NCI-H526 (cell line): ENCODE results near the gene PLGLB2.
"Not testable (repeated sequence)": the region's sequence is repeated elsewhere in the genome, so short reads cannot be mapped to it uniquely, and the experiment has no call there.

Experiments used
- DNase-seq, 2 experiments: peaks; one replicate each; lab custom pipeline; 2025; lab: John Stamatoyannopoulos, UW

Gene PLGLB2

DNA sequence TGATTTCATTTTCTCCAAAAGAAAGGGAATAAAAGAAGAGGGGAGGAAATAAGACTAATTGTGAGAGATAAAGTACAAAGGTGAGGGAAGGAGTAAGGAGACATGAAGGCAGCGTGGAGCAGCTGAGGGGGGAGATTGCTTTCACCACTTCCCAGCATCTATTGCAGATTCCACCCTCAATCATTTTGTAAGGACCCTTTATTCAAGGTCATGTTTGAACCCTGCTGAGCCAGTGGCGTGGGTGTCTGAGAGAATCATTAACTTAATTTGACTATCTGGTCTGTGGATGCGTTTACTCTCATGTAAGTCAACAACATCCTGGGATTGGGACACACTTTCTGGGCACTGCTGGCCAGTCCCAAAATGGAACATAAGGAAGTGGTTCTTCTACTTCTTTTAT is at the start of gene PLGLB2:
PLGLB2 (plus strand) TSS at position 297 of the 400 bp plus-strand sequence; CDS start at position 364, 67 bp downstream.
- not testable (repeated sequence) for DNase-seq

DNA sequence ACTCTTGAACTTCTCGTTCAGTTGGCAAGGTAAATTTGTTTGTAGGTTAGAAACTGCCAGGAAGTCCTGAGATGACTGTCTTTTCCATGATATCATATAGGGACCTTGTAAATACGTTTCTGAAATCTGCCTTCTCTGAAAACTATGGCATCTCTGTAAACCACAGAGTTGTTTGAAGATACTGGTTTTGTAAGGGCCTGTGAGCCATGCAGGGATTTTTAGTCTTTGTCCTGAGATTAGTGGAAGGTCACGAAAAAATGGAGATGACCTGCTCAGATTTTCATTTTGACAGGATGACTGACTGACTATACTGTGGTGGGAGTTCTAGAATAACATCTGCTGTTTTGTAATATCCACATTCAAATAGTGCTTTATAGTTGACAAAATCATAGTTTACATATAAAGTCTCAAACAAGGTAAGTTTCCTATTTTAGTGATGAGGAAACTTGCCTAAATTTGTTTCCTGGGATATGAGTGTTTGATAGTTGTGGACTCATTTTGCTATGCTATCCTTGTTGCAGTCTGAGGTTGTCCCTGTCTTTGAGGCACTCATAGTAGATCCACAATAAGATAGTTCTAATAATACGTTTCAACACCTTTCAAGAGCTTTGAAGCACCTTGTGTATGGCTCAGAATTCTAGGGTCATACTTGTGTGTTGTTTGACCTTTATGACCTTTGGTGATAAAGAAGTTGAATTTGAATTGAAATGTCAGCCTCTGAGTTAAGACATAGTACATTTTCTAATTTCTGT is 43.1 kb upstream of the PLGLB2 start:
- DNase-seq: not testable (repeated sequence)

DNA sequence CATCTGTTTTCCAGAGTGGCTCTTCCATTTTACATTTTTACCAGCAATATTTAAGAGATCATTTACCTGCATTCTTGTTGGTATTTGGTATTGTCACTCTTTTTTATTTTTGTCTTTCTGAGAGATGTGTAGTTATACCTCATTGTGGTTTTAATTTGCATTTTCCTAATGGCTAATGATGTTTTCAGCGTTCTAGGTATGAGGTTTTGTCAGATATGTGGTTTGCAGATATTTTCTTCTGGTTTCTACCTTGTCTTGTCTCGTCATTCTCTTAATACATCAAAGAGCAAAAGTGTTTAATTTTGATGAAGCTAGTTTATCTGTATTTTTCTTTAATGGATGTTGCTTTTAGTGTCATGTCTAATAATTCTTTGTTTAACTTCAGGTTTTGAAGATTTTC is 39.5 kb upstream of the PLGLB2 start:
- not testable (repeated sequence) for DNase-seq

DNA sequence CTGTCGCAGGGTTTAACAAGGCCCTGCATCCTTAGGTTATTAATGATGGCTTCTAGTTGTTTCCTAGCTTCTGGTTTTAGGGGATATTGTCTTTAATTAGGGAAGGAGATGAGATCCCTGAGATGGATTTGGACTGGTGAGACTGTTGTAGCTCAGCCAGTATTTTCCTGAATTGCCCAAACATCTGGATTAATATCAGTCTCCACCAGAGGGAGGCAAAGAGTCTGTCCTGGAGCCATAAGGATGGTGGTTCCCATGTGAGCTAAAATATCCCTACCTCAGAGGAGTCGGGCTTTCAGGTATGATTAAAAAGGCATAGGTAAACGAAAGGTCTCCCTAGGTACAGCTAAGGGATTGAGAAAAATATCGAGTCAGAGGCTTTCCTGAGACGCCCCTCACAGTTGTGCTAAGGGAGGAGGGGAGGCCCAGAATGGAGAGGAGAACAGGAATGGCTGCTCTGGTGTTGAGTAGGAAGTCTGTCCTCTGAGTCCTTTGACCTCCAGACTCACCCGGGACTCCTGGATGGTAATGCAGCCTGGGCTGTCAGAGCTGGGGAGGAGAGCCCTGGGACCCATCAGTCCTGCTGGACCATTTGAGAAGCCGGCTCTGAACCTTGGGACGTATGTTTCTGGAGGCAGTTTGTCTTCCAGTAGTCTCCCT is 19.8 kb upstream of the PLGLB2 start:
- not testable (repeated sequence) for DNase-seq

DNA sequence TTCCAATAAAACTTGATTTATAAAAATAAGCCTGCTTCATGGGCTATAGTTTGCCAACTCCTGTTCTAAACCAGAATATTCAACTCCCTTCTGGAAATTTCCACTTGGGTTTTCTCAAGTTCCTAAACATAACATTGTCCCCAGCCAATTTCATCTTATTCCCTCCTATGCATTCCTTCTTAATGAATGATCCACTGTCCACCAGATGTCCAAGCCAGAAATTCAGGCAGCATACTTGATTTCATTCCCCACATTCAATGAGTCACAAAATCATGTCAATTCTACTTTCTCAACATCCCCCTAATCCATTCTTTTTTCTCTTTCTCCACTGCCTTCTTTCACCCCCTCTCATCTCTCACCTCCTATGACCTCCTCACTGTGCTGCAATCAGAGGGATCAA is 7.0 kb upstream of the PLGLB2 start:
- DNase-seq: not testable (repeated sequence)

DNA sequence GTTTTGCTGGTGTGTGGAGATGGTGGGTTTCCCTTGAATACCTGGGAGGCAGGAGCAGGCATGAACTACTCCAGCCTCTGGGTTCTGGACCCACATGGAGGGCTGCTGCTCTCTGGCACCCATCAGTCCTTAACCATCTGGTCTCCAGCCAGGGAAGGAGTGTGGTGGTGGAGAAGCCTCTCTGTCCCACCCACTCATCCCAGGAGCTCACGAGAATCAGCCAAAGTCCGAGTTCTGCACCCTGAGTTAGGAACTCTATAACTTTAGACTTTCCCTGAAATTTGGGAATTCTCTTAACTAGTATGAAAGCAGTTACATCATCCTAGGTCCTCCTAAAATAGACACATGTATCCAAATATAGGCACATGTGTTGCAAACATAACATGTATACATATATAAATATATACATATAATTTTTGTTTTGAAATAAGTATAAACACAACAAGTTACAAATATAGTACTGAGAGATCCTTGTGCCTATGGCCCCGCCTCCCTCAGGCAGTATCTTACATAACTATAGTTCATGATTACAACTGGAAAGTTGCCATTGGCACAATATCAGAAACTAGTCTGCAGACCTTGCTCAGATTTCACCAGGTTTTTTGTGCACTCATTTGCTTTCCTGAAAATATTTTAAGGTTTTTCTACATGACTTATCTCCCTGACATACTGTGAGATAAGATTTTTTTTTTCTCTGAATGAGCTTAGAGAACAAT is 5.3 kb upstream of the PLGLB2 start:
- DNase-seq: not testable (repeated sequence)

DNA sequence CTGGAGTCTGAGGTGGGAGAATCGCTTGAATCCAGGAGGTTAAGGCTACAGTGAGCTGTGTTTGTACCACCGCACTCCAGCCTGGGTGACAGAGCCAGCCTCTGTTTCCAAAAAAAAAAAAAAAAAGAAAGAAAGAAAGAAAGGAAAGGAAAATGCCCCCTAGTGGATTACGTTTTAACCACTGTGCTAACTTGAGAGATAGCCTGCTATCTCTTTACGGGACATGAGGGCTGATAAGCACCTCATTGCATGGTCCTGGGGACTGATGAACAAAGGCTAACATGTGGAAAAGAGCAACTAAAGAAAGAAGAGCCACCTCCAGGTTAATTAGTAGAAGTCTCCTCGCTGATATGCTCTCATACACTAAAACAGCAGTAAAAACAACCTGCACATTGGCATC is 4.2 kb upstream of the PLGLB2 start:
- not testable (repeated sequence) for DNase-seq

DNA sequence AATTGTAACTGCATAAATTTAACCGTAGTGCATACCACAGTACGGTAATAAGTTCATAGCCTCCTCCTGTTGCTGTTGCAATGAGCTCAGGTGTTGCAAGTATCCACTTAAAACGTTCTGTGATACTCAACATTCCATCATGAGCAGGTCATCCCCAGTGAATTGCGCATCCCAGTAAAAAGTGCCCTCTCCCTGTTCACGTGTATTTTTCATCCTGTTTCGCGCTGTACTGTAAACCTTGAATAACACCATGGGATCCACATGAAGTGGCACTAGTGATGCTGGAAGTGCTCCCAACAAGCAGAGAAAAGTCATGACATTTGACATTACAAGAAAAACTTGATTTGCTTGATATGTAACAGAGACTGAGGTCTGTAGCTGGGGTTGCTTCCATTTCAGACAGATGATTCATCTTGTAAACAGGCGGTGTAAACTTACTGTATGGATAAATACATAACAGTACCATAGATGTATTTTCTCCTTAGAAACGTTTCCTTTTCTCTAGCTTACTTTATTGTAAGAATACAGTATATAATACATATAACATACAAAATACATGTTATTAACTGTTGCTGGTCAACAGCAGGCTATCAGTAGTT is 2.4 kb upstream of the PLGLB2 start:
- DNase-seq: not testable (repeated sequence)

DNA sequence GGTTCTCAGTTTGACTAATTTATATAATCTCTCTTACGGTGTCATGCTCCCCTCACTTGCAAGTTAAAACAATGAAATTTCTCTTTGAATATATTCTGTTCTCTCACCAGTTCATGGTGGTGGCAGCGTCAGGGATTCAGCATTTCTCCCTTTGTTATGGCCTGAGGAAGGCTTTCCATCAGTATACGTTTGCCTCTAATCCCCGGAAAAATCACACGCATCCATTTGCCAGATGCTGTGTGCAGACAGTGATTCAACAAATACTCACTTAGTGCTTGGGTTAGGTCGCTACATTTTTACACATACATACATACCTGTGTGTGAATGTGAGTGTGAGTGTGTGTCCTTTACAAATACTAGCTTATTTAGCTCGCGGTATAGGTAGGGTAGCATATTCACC is 637 bp downstream of the PLGLB2 start:
- DNase-seq: not testable (repeated sequence)

DNA sequence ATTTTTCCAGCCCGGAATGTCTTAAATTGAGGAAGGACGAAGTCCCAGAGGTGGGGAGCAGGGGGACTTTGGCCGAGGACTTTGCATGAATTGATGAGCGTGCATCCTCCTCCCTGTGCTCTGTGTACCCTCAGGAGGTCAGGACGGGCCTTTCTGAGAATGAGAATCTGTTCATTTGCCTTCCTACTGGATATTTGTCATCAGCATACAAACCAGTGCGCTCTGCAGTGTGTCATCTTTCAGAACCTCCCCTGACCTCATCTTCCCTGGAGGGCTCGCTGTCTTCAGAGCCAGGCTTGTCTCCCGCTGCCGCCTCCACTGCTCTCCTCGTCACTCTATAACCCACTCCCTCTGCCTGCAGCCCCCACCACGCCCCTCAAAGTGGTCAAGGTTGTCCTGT is 2.7 kb downstream of the PLGLB2 start:
- DNase-seq: not testable (repeated sequence)

DNA sequence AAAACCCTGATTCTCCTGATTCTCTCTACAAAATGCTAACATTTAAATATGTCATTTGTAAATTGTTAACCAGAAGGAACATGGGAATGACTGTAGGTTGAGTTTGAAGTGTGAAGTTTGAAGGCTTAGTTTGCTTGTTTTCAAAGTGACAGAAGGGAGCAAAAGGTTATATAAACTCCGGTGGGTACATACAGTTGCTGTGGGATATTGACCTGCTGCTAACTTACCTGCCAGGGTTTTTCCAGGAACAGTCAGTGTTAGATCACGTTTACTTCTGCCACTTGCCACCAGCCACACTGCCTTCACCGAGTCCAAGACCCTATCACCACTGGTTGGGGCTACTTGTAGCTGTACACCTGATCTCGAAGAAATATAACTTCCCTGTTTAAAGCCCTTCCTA is 6.9 kb downstream of the PLGLB2 start:
- DNase-seq: not testable (repeated sequence)
